HG02623 (cell line): ENCODE measurements around the gene HOXC11.

Source experiments
- ATAC-seq: cut with Tn5 transposase; IDR thresholded peaks from one replicate; pipeline ENCODE4 v1.9.1; 2021; ENCODE audit warnings: moderate library complexity; ENCODE audit not compliant: unreplicated experiment

HOXC11 gene

GRCh38 chr12:53942467-53942997 is 30.4 kb upstream of the HOXC11 start:
- ATAC-seq, result no peak

GRCh38 chr12:53944209-53944608 is 28.7 kb upstream of the HOXC11 start:
- ATAC-seq, result no peak

DNA sequence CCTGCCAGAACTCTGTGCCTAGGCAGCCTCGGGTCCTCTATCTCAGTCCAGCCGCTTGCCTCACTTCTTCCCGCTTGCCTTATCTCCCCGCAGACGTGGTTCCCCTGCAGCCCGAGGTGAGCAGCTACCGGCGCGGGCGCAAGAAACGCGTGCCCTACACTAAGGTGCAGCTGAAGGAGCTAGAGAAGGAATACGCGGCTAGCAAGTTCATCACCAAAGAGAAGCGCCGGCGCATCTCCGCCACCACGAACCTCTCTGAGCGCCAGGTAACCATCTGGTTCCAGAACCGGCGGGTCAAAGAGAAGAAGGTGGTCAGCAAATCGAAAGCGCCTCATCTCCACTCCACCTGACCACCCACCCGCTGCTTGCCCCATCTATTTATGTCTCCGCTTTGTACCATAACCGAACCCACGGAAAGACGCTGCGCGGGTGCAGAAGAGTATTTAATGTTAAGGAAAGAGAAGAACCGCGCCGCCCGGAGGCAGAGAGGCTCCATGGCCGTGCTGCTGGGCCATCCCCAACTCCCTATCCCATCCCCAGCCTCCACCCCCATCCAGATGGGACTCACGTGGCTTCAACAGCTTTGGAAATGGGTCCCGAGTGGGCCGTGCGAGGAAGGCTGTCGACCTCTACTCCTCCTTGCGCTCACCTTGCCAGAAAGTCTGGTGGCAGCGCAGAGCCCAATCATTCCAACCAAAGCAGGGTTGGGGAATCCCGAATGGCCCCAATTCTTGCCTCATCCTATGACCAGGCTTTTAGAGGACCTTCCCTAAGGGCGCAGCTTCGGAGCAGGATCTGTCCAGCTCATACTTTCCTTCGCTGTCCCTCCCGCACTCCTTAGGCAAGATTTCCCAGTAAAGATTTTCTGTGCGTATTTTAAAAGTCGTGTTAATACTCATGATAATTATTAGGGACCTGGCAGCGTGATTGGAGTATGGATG is 27.7 kb upstream of the HOXC11 start:
- no peak for ATAC-seq

- no peak for ATAC-seq
Observed at GRCh38 chr12:53947743-53948142, 25.2 kb upstream of the HOXC11 start.

- ATAC-seq, result no peak
Observed at GRCh38 chr12:53948650-53949593, 24.0 kb upstream of the HOXC11 start.

DNA sequence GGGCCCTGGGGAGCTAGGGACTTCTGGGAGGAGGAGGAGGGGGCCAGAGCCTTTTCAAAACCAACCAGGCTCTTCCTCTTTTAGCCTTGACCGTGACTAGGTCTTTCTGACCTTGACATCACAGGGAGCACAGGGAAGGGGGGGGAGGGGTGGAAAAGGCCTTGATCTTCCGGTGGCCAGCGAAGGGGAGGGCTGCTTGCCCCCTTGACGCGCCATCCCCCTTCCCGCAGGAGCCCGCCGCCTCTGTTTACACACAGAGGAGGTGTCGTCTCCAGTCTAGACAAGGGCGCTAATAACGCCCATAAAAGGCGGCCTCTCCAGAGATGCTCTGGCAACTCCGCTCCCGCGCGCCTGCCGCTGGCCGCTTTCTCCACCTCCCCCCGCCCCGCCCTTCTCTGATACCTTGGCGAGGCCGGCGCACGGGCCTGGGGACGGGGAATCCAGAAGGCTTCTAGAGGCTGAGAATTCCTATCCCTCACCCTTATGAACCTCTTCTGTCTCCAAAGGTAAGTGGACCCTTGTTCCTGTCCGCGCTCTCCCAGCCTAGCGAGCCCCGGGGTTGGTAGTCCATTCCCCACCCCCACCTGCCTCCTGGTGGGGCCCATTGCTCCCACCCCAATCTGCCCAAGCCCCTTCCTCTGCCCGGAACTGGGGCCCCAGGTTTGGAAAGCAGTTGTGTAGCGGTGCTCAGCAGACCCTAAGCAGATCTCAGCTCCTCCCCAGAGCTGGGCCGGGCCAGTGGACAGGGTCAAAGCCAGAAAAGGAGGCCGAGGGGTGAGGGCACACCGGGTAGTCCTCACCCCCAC is 23.1 kb upstream of the HOXC11 start:
- ATAC-seq, result no peak

DNA sequence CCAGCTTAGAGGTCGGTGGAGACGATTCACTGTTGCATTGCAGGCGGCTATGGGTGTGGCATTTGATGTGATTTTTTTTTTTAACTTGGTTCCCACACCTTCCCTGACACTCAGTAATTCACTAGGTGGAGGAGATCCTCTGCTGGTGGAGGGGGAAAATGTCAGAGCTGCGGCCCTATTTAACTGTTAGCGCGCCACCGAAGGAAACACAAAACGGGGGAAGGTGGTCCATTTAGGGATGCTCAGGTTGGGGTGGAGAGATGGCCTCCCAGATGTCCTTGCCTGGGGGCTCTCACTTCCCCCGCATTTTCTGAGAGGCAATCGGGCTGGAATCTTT is 22.5 kb upstream of the HOXC11 start:
- no peak for ATAC-seq

GRCh38 chr12:53950789-53951576 is 21.9 kb upstream of the HOXC11 start:
- ATAC-seq, result no peak

DNA sequence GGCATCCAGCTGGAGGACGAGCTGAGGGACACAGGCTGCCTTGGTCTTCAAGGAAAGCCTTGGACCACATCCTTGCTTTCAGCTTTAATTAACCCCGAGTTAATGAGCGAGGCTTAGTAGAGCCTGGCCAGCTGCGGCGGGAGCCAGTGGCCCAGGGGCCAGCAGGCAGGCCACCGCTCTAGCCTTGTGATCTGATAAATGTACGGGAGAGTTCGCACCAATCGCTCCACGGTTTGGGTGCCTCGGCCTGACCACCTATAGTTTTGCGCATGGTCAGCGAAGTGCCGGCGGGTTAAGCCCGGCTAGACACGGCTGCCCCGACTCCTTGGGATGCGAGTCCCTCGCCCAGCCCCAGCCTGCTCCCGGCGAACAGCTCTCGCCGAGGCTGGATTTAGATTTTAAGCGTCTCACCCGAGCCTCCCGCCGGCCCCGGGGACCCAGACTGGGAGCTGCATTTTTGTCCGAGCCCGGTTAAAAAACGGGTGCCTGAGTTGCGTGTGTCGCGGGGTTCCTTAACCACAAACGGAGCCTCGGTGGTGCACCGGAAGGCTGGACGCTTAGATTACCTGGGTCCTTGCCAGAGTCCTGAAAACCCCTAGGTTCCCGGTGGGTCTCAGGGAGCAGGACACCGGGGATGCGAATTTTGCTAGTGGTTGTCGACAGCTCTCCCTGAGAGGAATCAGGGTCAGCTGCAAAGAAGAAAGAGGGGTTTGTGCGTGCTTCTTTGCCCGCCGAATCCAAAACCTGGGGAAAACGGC is 21.2 kb upstream of the HOXC11 start:
- ATAC-seq, result no peak

GRCh38 chr12:53952335-53952694 is 20.6 kb upstream of the HOXC11 start:
- ATAC-seq, result no peak

GRCh38 chr12:53952871-53953734 is 19.8 kb upstream of the HOXC11 start:
- ATAC-seq, result no peak

- ATAC-seq, result no peak
Observed at GRCh38 chr12:53953831-53954693, 18.9 kb upstream of the HOXC11 start.

DNA sequence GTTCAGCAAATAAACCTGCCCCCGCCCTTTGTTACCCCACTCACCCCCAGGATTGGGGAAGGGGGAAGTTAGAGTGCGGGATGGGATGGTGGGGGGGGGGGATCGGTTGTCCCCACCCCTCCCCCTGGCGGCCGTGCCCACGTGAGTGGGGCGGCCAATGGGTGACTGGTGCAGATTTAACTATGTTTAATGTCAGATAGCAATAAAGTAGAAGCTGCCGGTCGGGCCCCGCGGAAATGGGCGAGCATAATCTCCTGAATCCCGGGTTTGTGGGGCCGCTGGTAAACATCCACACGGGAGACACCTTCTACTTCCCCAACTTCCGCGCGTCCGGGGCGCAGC is 18.3 kb upstream of the HOXC11 start, which contains the start of gene HOXC12:
HOXC12 (plus strand) TSS at position 210 of the 342 bp plus-strand sequence; CDS start at position 237, 27 bp downstream.
- no peak for ATAC-seq

- ATAC-seq, result no peak
Observed at GRCh38 chr12:53955036-53955775, 17.7 kb upstream of the HOXC11 start.

DNA sequence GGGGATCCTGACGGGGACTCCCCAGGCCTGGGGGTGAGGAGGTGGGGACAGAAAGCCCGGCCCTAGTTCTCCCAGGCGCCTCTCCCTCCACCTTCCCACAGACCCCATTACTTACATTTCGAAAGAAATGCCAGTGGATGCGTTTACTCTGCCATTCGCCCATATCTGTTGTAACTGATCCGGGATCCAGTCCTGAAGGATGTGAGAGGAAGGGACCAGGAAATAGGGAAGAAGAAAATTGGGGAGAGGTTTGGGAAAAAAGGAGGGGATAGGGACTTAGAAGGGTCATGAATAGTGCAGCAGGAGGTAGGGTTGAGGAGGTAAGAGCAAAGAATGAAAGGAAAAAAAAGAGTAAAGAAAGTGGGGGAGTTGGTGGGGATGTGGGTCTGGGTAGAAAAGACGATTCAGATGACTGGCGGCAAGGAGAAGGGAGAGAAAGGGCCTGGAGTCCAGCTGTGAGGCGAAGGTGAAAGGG is 17.1 kb upstream of the HOXC11 start:
- no peak for ATAC-seq

DNA sequence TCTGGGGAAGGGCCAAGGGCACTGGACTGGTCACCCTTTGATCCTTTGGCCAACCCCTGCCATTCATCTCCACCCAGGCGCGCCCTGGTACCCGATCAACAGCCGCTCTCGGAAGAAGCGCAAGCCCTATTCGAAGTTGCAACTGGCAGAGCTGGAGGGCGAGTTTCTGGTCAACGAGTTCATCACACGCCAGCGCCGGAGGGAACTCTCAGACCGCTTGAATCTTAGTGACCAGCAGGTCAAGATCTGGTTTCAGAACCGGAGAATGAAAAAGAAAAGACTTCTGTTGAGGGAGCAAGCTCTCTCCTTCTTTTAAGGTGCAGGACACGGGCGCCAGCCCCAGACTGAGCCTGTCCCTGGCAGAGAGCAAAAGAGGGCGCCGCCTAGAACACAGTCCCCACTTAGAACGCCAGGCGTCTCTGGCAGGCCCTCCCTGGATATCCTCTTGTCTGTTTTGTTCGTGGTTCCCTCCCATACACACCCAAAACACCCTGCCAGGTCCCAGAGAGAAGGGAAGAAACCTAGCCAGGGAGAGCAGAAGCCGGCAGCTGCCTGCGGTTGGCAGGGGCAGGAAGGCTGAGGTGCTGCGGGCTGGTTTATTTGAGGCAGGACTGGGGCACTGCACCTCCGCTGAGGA is 16.6 kb upstream of the HOXC11 start:
- ATAC-seq, result no peak
